GM11168 (cell line): ENCODE data around the gene CLEC10A.
"Not testable (repeated sequence)": the region's sequence is repeated elsewhere in the genome, so short reads cannot be mapped to it uniquely, and the experiment has no call there.

ENCODE experiments used
- in situ Hi-C: fragments of 300-500 bp; cut with MboI; formaldehyde crosslinking; loops from one replicate; pipeline ENCODE4 v1.12.0; 2022; ENCODE audit warnings: low sequenced_read_pairs; ENCODE audit not compliant: unreplicated experiment

The CLEC10A gene

GRCh38 chr17:7079581-7080455 lies at the start of gene CLEC10A:
CLEC10A (minus strand) TSS chr17:7080251; CDS start chr17:7078812, 1,439 bp downstream.
- in situ Hi-C loops, result no loop called here

GRCh38 chr17:7129311-7129710 lies 49.3 kb upstream of the CLEC10A start:
- in situ Hi-C loops, result no loop called here

DNA sequence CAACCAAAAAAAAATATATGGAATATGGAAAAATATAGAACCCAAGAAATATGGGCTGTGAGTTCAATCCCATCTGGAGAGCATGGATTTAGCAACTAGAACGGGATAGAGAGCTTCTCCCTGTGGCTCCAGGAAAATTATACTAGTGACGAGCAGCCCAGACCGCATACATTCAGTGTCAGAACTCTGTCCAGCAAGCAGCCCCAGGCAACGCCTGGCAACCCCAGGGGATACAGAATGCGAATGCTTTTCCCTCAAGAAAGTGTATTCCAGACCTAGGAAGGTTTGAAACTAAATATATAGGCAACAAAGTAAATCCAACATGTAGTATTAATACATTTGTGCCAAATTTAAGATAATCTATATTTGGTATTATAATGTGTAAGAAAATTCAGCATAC lies 48.1 kb upstream of the CLEC10A start:
- in situ Hi-C loops, result no loop called here

- in situ Hi-C loops, result not testable (repeated sequence)
These were observed 47.5 kb upstream of the CLEC10A start for GRCh38 chr17:7127501-7127900.

DNA sequence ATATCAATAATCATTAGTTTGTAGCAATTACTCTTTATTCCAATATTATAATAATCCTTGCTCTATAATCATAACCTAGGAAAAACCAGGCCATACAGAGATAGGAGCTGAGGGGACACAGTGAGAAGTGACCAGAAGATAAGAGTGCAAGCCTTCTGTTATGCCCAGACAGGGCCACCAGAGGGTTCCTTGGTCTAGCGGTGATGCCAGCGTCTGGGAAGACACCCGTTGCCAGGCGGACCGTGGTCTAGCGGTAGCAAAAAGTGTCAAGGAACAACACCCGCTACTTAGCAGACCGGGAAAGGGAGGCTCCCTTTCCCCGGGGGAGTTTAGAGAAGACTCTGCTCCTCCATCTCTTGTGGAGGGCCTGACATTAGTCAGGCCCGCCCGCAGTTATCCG lies 46.3 kb upstream of the CLEC10A start:
- in situ Hi-C loops, result not testable (repeated sequence)

- in situ Hi-C loops, result no loop called here
These were observed 44.9 kb upstream of the CLEC10A start for GRCh38 chr17:7124923-7125322.

- in situ Hi-C loops, result no loop called here
These were observed 43.8 kb upstream of the CLEC10A start for GRCh38 chr17:7123844-7124243.

- in situ Hi-C loops, result no loop called here
These were observed 42.3 kb upstream of the CLEC10A start for GRCh38 chr17:7122381-7122780.

GRCh38 chr17:7120635-7121034 lies 40.6 kb upstream of the CLEC10A start:
- in situ Hi-C loops, result not testable (repeated sequence)

DNA sequence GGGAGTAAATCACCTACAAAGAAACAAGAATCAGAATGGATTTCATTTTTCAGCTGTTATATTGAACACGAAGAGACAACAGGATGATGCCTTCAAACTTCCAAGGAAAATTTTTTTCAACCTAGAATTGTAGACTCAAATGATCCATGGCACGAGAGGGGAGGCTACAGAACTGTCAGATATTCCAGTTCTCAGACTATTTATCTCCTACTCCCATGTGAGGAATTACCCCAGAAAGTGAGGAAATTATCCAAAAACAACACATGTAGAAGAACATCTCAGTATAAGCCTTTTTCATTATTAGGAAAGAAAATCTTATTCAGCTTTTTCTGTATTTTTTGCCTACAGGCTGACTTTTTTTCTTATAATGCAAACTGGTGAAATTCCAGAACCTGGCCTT lies 40.1 kb upstream of the CLEC10A start:
- in situ Hi-C loops, result no loop called here

- in situ Hi-C loops, result no loop called here
These were observed 39.3 kb upstream of the CLEC10A start for GRCh38 chr17:7119314-7119713.

GRCh38 chr17:7114875-7115614 lies 35.0 kb upstream of the CLEC10A start:
- in situ Hi-C loops, result no loop called here

- in situ Hi-C loops, result no loop called here
These were observed 34.3 kb upstream of the CLEC10A start, which contains the start of gene ASGR2 for GRCh38 chr17:7114241-7114874. ASGR2 (minus strand) TSS chr17:7114822; CDS start chr17:7114240, 582 bp downstream.

DNA sequence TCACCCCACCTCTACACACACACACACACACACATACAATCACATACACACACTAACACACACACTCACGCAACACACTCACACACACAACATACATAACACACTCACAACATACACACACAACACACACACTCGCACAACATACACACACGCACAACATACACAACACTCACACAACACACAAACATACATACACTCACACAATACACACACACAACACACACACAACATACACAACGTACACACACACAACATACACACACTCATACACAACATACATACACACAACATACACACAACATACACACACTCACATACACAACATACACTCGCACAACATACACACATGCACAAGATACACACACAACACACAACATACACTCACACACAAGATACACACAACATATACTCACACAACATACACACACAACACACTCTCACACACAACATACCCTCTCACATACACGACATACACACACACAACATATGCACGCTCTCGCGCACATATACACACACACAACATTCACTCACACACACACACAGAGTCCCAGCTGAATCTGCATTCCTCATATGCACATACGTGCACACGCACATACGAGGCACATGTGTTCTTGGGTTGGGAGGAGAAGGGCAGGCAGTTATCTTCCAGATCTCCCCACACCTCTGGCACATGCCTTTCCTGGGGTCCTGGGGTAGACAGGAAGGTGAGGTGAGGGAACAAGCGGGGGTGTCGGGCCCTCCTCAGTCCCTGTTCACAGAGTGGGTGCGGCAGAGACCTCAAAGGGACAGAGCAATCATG lies 33.4 kb upstream of the CLEC10A start:
- in situ Hi-C loops, result no loop called here

DNA sequence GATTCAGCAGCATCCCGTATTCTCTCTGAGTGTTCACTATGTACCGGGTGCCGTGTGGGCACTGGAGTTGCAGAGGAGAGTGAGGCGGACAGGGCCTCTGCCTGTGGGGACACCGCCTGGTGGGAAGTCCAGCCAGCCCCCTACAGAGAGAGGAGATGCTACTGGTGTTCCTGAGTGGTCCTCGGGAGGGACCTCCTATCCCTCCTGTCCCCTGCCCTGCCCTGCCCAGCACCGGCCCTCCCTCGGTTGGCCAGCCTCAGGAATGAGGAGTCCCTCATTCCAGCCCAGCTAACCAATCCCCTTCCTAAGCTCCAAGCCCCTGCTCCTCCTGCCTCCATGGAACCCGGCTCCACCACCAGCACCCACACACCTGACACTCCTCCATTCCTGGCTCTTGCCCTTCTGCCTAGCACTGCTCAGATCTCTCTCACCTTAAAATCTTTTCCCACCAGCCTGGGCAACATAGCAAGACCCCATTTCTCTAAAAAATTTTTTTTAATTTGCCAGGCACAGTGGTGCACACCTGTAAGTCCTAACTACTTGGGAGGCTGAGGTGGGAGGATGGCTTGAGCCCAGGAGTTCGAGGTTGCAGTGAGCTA lies 32.6 kb upstream of the CLEC10A start:
- in situ Hi-C loops, result no loop called here

DNA sequence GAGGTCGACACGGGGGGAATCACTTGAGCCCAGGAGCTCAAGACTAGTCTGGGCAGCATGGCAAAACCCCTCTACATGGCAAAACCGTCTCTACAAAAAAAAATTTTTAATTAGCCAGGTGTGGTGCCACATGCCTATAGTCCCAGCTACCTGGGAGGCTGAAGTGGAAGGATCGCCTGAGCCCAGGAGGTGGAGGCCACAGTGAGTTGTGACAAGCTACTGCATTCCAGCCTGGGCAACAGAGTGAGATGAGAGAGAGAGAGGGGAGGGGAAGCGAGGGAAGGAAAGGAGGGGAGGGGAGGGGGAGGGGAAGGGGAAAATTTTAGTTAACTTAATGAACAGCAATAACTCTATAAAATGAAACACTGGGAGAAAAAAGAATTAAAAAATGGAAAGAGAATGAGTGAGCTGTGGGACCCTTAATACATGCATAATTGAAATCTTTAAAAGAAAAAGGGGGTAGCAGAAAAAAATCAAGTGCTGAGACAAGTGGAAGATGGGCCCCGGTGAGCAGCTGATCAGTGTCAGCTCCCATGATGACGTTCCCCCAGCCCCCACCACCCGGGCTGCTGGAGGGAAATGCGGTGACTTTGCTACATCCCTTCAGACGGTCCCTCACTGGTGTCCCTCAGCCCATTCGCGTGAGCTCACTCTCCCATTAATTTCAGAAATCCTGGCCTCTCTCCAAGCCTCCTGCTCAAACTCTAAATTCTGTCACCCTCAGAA lies 31.9 kb upstream of the CLEC10A start:
- in situ Hi-C loops, result no loop called here

- in situ Hi-C loops, result no loop called here
These were observed 30.7 kb upstream of the CLEC10A start for GRCh38 chr17:7110617-7111306.
